ENCODE data around the gene C6orf52.

DNA sequence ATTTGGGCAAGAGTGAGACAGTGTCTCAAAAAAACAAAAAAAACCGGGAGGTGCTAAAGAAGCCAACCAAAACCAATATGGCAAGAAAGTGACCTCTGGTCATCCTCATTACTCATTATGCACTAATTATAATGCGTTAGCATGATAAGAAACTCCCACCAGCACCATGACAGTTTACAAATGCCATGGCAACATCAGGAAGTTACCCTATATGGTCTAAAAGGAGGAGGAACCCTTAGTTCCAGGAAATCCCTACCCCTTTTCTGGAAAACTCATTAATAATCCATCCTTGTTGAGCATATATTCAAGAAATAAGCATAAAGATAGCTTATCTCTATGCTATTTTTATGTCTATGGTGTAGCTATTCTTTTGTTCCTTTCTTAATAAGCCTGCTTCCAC lies 31.7 kb downstream of the C6orf52 start:
- TF ChIP-seq POLR2AphosphoS5 (IDR thresholded peaks at IDR 0.05) (no peak), RAD21 (conservative IDR thresholded peaks at IDR 0.05) (no peak), EZH2 (IDR thresholded peaks at IDR 0.05; ENCODE audit: borderline replicate concordance, insufficient read depth, low read length, poor library complexity, severe bottlenecking) (no peak), EP300 (conservative IDR thresholded peaks at IDR 0.05; ENCODE audit: poor library complexity, severe bottlenecking) (no peak), TAF1 (IDR thresholded peaks at IDR 0.05; ENCODE audit: low read depth) (no peak), SMC3 (conservative IDR thresholded peaks at IDR 0.05; ENCODE audit: poor library complexity) (no peak), MXI1 (conservative IDR thresholded peaks at IDR 0.05; ENCODE audit: poor library complexity, severe bottlenecking) (no peak)
- TF ChIP-seq, protein P1, sequence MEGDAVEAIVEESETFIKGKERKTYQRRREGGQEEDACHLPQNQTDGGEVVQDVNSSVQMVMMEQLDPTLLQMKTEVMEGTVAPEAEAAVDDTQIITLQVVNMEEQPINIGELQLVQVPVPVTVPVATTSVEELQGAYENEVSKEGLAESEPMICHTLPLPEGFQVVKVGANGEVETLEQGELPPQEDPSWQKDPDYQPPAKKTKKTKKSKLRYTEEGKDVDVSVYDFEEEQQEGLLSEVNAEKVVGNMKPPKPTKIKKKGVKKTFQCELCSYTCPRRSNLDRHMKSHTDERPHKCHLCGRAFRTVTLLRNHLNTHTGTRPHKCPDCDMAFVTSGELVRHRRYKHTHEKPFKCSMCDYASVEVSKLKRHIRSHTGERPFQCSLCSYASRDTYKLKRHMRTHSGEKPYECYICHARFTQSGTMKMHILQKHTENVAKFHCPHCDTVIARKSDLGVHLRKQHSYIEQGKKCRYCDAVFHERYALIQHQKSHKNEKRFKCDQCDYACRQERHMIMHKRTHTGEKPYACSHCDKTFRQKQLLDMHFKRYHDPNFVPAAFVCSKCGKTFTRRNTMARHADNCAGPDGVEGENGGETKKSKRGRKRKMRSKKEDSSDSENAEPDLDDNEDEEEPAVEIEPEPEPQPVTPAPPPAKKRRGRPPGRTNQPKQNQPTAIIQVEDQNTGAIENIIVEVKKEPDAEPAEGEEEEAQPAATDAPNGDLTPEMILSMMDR (IDR thresholded peaks at IDR 0.05; ENCODE audit: poor library complexity, severe bottlenecking), result no peak
- TF ChIP-seq, protein P2, sequence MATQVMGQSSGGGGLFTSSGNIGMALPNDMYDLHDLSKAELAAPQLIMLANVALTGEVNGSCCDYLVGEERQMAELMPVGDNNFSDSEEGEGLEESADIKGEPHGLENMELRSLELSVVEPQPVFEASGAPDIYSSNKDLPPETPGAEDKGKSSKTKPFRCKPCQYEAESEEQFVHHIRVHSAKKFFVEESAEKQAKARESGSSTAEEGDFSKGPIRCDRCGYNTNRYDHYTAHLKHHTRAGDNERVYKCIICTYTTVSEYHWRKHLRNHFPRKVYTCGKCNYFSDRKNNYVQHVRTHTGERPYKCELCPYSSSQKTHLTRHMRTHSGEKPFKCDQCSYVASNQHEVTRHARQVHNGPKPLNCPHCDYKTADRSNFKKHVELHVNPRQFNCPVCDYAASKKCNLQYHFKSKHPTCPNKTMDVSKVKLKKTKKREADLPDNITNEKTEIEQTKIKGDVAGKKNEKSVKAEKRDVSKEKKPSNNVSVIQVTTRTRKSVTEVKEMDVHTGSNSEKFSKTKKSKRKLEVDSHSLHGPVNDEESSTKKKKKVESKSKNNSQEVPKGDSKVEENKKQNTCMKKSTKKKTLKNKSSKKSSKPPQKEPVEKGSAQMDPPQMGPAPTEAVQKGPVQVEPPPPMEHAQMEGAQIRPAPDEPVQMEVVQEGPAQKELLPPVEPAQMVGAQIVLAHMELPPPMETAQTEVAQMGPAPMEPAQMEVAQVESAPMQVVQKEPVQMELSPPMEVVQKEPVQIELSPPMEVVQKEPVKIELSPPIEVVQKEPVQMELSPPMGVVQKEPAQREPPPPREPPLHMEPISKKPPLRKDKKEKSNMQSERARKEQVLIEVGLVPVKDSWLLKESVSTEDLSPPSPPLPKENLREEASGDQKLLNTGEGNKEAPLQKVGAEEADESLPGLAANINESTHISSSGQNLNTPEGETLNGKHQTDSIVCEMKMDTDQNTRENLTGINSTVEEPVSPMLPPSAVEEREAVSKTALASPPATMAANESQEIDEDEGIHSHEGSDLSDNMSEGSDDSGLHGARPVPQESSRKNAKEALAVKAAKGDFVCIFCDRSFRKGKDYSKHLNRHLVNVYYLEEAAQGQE (IDR thresholded peaks at IDR 0.05; ENCODE audit: borderline replicate concordance), result no peak
